Gastrocnemius medialis (tissue), 4 donors: Measurements from ENCODE around the gene PRRC2B.

ENCODE experiments used
- POLR2A ChIP-seq, 2 donors: fragments of 450-650 bp; IDR thresholded peaks; one replicate each; pipeline ENCODE4 v1.6.1; 2017; ENCODE audit warnings: antibody characterized with exemption in 2 of 2, mild to moderate bottlenecking in 2 of 2, moderate library complexity in 2 of 2
- TF ChIP-seq, protein P1 (sequence below), 5 experiments: fragments of 450-650 bp in 3 of 5; fragments of 200-600 bp in 2 of 5; sonication (generic) in 2 of 5; IDR thresholded peaks in 4 of 5; conservative IDR thresholded peaks in 1 of 5; 1 replicate in 4 of 5; 2 replicates in 1 of 5; pipeline ENCODE4 v1.5.1; 2016 to 2019; ENCODE audit warnings: antibody characterized with exemption in 5 of 5, mild to moderate bottlenecking in 3 of 5, moderate library complexity in 3 of 5

DNA sequence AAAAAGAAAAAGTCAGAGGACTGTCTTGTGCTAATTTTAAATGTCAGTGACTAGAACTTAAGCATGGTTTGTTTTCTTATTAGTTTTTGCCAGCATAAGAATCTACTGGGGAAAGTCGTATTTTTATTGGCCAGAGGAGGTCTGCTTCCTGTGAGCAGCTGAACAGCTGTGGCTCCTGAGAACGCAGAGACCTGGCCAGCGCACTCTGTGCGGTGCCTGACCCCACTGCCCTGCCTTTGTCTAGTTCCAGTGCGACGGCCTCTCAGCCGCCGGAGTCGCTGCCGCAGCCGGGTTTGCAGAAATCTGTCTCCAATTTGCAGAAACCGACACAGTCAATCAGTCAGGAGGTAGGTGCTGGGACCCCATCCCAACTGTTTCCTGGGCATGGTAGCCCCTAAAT, 42.5 kb downstream of the PRRC2B start:
- TF ChIP-seq, protein P1, sequence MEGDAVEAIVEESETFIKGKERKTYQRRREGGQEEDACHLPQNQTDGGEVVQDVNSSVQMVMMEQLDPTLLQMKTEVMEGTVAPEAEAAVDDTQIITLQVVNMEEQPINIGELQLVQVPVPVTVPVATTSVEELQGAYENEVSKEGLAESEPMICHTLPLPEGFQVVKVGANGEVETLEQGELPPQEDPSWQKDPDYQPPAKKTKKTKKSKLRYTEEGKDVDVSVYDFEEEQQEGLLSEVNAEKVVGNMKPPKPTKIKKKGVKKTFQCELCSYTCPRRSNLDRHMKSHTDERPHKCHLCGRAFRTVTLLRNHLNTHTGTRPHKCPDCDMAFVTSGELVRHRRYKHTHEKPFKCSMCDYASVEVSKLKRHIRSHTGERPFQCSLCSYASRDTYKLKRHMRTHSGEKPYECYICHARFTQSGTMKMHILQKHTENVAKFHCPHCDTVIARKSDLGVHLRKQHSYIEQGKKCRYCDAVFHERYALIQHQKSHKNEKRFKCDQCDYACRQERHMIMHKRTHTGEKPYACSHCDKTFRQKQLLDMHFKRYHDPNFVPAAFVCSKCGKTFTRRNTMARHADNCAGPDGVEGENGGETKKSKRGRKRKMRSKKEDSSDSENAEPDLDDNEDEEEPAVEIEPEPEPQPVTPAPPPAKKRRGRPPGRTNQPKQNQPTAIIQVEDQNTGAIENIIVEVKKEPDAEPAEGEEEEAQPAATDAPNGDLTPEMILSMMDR (IDR thresholded peaks at IDR 0.05 in 4 of 5, conservative IDR thresholded peaks at IDR 0.05 in 1 of 5): no peak
- no peak for TF ChIP-seq POLR2A (IDR thresholded peaks at IDR 0.05)
